ENCODE data around the gene TRPC6.
"Not testable (repeated sequence)": the region's sequence is repeated elsewhere in the genome, so short reads cannot be mapped to it uniquely, and the experiment has no call there.

The TRPC6 gene

DNA sequence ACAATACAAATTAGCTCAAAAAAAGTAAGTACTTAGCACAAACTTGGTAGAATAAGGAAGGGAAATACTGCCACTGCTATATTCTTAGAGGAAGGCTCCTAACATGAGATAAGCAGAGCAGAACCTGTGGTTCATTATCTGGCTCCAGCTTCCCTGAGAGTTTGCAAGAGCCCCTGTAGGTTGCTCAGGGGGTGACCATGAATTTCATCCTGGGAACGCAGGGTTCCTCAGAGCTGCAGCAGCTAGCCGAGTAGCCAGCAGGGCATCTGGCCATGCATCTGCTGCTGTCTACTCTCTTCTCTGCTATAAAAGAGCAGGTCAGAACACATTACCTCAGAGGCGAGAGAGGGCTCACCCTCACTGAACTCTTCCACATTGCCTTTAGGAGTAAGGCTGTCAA lies 67.3 kb downstream of the TRPC6 start:
- no peak for DNase-seq

DNA sequence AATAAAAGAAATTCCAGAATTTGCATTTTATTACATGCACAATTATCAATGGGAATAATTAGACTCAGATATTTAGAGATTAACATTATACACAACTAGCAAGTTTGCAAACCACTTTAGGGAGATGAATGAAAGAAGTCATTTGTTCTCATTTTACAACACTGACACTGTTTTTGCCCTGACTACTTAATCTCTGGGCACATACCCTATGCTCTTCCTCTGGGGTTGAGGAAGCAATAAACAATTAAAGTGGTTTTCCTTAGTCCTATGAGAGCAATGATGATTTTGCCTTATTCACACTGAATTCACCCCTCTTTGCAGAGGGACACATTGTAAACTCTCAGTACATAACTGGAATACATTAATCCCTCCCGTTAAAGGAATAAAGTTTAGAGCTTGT lies 72.7 kb downstream of the TRPC6 start:
- no peak for DNase-seq

DNA sequence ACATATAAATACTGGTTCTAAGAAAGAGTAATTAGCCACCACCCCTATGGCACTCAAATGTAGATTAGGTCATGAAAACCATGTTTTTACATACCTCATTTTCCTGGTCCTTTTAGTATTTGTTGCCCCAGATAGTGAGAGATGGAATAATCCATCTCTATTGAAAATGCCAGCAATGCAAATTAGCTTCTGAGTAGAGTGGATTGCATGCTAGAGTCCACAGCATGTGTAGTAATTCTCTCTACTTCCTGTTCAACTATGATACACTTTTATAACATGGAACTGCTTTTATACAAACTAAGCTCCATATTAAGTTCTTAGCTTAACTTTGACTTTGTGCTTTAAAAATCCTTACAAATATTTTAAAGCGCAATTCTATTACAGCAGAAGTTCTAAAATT lies 73.2 kb downstream of the TRPC6 start:
- no peak for DNase-seq

- no peak for DNase-seq
Observed at GRCh38 chr11:101509922-101510321, 73.9 kb downstream of the TRPC6 start.

DNA sequence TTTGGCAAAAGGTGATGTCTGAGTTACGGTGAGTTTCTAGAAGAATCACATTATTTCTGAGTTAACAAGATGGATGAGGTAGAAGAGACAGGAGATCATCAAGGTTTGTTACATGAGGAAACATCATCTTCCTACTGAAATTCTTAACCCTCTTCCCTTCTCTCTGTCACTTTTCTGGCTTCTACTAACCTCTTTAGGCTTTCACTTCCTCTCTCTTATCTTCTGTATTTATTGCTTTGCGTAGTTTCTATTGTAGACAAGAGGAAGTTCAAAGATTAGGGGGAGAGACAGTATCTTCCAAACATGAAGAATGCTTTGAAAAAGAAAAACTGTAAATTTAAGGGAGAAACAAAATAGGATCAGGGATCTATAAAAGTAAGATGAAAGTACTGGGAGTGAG lies 75.4 kb downstream of the TRPC6 start:
- DNase-seq, result no peak

DNA sequence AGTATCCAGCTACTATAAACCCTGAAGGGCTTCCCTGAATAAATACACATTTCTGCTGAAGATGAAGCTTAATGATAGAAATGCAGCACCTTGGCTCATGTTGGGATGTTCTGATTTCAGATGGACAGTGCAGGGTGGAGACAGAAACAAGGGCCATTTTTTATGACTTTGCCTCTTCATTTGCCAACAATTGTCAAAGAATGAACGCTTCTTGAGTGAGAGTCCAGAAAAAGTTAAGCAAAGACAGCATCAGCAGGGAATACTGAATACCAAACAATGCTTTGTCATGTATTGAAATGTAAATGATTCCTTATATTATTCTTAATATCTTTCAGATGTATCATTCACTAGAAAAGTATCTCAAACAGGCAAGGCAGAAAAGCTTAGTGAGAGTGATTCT lies 84.9 kb downstream of the TRPC6 start:
- DNase-seq, result no peak

DNA sequence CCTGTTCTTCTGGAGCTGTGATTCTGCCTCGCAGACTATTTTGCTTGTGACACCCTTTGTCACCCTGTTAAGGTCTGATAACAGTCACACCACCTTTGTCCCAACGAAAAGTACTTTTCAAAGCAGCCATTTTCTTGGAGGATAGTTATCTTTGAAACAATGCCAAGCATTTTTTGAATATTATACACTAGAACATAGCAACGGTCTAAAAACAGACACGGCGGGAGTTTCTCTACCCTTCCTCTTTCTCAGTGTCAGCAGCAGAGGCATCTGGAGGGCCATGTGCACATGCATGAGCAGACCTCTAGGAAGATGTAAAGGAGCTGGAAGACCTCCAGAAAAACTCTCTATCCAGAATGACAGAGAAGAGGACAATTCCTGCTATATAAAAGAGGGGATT lies 86.5 kb downstream of the TRPC6 start:
- DNase-seq, result no peak

DNA sequence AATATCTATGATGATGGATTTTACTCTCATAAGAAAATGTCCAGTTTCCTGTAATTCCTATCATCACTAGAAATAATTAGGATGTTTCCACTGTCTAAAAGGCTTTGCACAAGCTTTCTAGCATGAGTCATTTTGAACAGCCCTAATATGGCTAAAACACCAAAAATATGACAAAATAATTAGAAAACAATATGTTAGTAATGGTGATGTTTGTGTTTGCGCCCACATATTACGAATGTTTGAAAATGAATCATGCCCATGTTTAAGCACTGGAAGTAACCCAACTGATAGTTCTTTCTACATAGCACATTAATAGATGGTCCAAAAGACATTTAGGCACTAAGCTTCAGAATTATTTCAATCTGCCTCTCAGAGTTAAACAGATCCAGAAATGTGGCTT lies 96.0 kb downstream of the TRPC6 start:
- DNase-seq, result no peak

GRCh38 chr11:101482556-101483124 lies 101.2 kb downstream of the TRPC6 start:
- DNase-seq, result no peak

GRCh38 chr11:101478587-101479369 lies 105.0 kb downstream of the TRPC6 start:
- no peak for DNase-seq

GRCh38 chr11:101477926-101478325 lies 105.9 kb downstream of the TRPC6 start:
- DNase-seq, result no peak

- no peak for DNase-seq
Observed at GRCh38 chr11:101476191-101476590, 107.6 kb downstream of the TRPC6 start.

GRCh38 chr11:101475699-101476098 lies 108.1 kb downstream of the TRPC6 start:
- no peak for DNase-seq

GRCh38 chr11:101474666-101475065 lies 109.1 kb downstream of the TRPC6 start:
- no peak for DNase-seq

- DNase-seq, result no peak
Observed at GRCh38 chr11:101470881-101471520, 112.8 kb downstream of the TRPC6 start.

- DNase-seq, result no peak
Observed at GRCh38 chr11:101470419-101470818, 113.4 kb downstream of the TRPC6 start.

DNA sequence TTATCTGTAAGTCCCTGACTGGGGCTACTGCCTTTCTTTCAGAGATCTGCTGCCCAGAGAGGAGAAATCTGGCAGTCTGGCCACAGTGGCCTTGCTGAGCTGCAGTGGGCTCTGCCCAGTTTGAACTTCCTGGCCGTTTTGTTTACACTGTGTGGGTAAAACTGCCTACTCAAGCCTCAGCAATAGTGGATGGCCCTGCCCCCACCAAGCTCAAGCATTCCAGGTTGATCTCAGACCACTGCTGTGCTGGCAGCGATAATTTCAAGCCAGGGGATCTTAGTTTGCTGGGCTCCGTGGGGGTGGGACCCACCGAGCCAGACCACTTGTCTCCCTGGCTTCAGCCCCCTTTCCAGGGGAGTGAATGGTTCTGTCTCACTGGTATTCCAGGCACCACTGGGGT lies 117.5 kb downstream of the TRPC6 start:
- no peak for DNase-seq

- DNase-seq, result not testable (repeated sequence)
Observed at GRCh38 chr11:101464388-101464787, 119.4 kb downstream of the TRPC6 start.

GRCh38 chr11:101459020-101459419 lies 124.8 kb downstream of the TRPC6 start:
- no peak for DNase-seq

- no peak for DNase-seq
Observed at GRCh38 chr11:101458161-101458560, 125.6 kb downstream of the TRPC6 start.

DNA sequence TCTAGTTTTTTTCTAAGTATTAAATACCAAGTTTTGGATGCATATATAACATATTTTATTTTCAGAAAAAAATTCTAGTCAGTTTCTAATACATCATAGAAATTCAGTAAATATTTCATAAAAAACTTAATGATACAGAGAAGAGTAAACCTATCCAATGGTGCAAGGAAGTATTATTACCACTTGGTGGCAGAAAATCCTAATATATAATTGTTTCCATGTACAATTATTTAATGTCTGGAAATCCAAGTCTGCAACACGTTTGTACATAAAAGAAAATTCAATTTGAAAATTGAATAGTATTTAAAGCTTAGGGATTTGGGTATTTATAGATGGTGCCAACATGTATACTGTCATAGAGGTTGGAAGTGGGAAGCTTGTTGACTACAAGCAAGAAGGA lies 127.0 kb downstream of the TRPC6 start:
- no peak for DNase-seq

- DNase-seq, result no peak
Observed at GRCh38 chr11:101453682-101454081, 130.1 kb downstream of the TRPC6 start.

GRCh38 chr11:101448881-101449442 lies 134.8 kb downstream of the TRPC6 start:
- no peak for DNase-seq

- DNase-seq, result no peak
Observed at GRCh38 chr11:101446726-101447125, 137.1 kb downstream of the TRPC6 start.
